Sigmoid colon (tissue), 7 donors: ENCODE measurements around the gene PCDH12. TPM values are rescaled to one million over a fixed set of nuclear protein-coding genes. Genes with fewer than 3 reads are reported as not detected.

Experiments used
- DNase-seq: peaks from one replicate; pipeline ENCODE4 v3.0.0-alpha.2; 2019
- H3K27ac ChIP-seq, 4 donors: fragments of 200-600 bp; sonication (generic); one replicate each; pipeline ENCODE4 v1.5.1; 2016 to 2019; ENCODE audit warnings: mild to moderate bottlenecking in 1 of 4
- H3K27me3 ChIP-seq, 3 donors: fragments of 200-600 bp; sonication (generic); one replicate each; pipeline ENCODE4 v1.5.1; 2019; ENCODE audit warnings: mild to moderate bottlenecking in 1 of 3
- H3K36me3 ChIP-seq, 4 donors: fragments of 200-600 bp; sonication (generic); one replicate each; pipeline ENCODE4 v1.5.1; 2016 to 2019
- H3K4me1 ChIP-seq, 4 donors: fragments of 200-600 bp; sonication (generic); one replicate each; pipeline ENCODE4 v1.5.1; 2017 to 2019
- H3K4me3 ChIP-seq, 4 donors: fragments of 200-600 bp; sonication (generic); one replicate each; pipeline ENCODE4 v1.5.1; 2017 to 2019; ENCODE audit warnings: mild to moderate bottlenecking in 2 of 4, moderate library complexity in 1 of 4
- H3K9me3 ChIP-seq, 4 donors: fragments of 200-600 bp in 3 of 4; sonication (generic) in 3 of 4; one replicate each; pipeline versions ENCODE4 v1.5.1 to v1.6.1; 2013 to 2019
- EP300 ChIP-seq, 4 donors: sonication (generic); formaldehyde crosslinking; IDR thresholded peaks; one replicate each; pipeline ENCODE4 v1.6.1; 2017; ENCODE audit warnings: antibody characterized with exemption in 4 of 4
- POLR2A ChIP-seq, 2 donors: fragments of 450-650 bp; IDR thresholded peaks; one replicate each; pipeline ENCODE4 v1.6.1; 2016; ENCODE audit warnings: antibody characterized with exemption in 2 of 2, mild to moderate bottlenecking in 2 of 2, moderate library complexity in 2 of 2
- POLR2AphosphoS5 ChIP-seq, 4 donors: sonication (generic); formaldehyde crosslinking; IDR thresholded peaks; one replicate each; pipeline ENCODE4 v1.6.1; 2017; ENCODE audit warnings: antibody characterized with exemption in 4 of 4
- whole genome bisulfite sequencing, 2 donors: extraction: QIAGEN DNeasy Blood & Tissue Kit; methylation state at CpG; one replicate each; pipeline ENCODE4 v1.1.7; 2013; 5-methylcytosine and 5-hydroxymethylcytosine counted together
- intact Hi-C: fragments of 100-400 bp; cut with DNase I; formaldehyde crosslinking; loops from one replicate; pipeline ENCODE4 v1.15.1; 2023
- polyA plus RNA-seq, 3 donors: library from polyadenylated mRNA; stranded (reverse); fragments of 200-250 nt; gene quantifications; one replicate each; pipeline ENCODE4 v1.2.3, GENCODE V29; 2013
- total RNA-seq, 4 donors: library from RNA; depleted of rRNA; stranded (reverse); fragments of >200 nt; gene quantifications; one replicate each; pipeline ENCODE4 v1.1.0, GENCODE V29; 2016
- TF ChIP-seq, protein P1 (sequence below), 4 experiments: fragments of 450-650 bp in 3 of 4; fragments of 200-600 bp in 1 of 4; IDR thresholded peaks; one replicate each; pipeline ENCODE4 v1.5.1; 2016 to 2019; ENCODE audit warnings: antibody characterized with exemption in 4 of 4, mild to moderate bottlenecking in 3 of 4, moderate library complexity in 2 of 4
- donor health status: healthy with polysubstance abuse.
- donor health status: Bipolar disorder and iron deficiency.
- donor health status: healthy.

PCDH12 gene
- total and polyA plus RNA-seq, 7 donors = 0.23 to 6.2 (median 0.69) TPM

DNA sequence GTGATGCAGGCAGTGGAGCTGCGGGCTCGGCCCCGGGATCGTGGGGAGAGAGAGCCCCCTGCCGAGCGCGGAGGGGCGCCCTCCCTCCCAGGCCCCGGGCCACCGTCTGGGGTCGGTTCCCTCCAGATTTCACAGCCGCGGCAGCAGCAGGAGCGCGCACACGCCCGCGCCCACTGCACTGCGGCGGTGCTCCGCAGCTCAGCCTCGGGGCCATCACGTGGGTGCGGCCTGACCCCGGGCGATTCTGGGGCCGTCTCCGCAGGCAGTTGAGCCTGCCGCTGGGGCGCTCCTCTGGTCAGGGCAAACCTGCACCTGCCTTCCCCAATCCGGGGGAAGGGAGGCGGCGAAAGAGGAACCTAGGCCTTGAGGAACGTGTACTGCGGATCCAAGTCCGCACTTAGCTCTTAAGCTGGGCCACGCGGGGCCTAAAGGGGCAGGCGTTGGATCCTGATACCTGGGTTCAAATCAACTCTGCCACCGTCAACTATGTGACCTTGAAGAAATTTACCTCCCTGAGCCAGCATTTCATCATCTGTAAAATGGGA is 43.7 kb downstream of the PCDH12 start:
- Histone ChIP-seq H3K4me1 (peaks cover 0 to 15% (median 13%) of the 10 kb centered on the region in 4 donors), H3K27me3 (no peaks in the 10 kb centered on the region), H3K36me3 (no peaks in the 10 kb centered on the region), H3K9me3 (no peaks in the 10 kb centered on the region), H3K4me3 (peak overlapping the region; percentile 5 to 50 (median 42)), H3K27ac (peak overlapping the region in 2 of 4 donors; percentile 11 to 37)
- peak; percentile 71 for DNase-seq
- WGBS, 2 donors = 9% methylated on average over 40 of the region's 40 CpGs
- intact Hi-C loops = no loop called here
- no peak for TF ChIP-seq POLR2AphosphoS5 (IDR thresholded peaks at IDR 0.05)
- TF ChIP-seq, protein P1, sequence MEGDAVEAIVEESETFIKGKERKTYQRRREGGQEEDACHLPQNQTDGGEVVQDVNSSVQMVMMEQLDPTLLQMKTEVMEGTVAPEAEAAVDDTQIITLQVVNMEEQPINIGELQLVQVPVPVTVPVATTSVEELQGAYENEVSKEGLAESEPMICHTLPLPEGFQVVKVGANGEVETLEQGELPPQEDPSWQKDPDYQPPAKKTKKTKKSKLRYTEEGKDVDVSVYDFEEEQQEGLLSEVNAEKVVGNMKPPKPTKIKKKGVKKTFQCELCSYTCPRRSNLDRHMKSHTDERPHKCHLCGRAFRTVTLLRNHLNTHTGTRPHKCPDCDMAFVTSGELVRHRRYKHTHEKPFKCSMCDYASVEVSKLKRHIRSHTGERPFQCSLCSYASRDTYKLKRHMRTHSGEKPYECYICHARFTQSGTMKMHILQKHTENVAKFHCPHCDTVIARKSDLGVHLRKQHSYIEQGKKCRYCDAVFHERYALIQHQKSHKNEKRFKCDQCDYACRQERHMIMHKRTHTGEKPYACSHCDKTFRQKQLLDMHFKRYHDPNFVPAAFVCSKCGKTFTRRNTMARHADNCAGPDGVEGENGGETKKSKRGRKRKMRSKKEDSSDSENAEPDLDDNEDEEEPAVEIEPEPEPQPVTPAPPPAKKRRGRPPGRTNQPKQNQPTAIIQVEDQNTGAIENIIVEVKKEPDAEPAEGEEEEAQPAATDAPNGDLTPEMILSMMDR (IDR thresholded peaks at IDR 0.05) = peak in 2 of 4 experiments; percentile 12 to 22

- Histone ChIP-seq H3K4me3 (peak overlapping the region; percentile 5 to 50 (median 42)), H3K27me3 (no peaks in the 10 kb centered on the region), H3K27ac (peak overlapping the region in 2 of 4 donors; percentile 11 to 37), H3K4me1 (peaks cover 0 to 15% (median 13%) of the 10 kb centered on the region in 4 donors), H3K36me3 (no peaks in the 10 kb centered on the region), H3K9me3 (no peaks in the 10 kb centered on the region)
- DNase-seq = no peak
- intact Hi-C loops = no loop called here
- 22 to 23% methylated on average over 16 of the region's 16 CpGs for WGBS, 2 donors
- TF ChIP-seq POLR2AphosphoS5 (IDR thresholded peaks at IDR 0.05) (no peak), EP300 (IDR thresholded peaks at IDR 0.05) (no peak), POLR2A (IDR thresholded peaks at IDR 0.05) (no peak)
- TF ChIP-seq, protein P1 (IDR thresholded peaks at IDR 0.05) = no peak
These were observed 44.3 kb downstream of the PCDH12 start for GRCh38 chr5:141913560-141914198.

- Histone ChIP-seq H3K27me3 (no peaks in the 10 kb centered on the region), H3K27ac (no peak overlapping the region), H3K4me3 (no peak overlapping the region), H3K9me3 (no peaks in the 10 kb centered on the region), H3K4me1 (peaks cover 0 to 15% (median 13%) of the 10 kb centered on the region in 4 donors), H3K36me3 (no peaks in the 10 kb centered on the region)
- TF ChIP-seq EP300 (IDR thresholded peaks at IDR 0.05) (no peak), POLR2AphosphoS5 (IDR thresholded peaks at IDR 0.05) (no peak), POLR2A (IDR thresholded peaks at IDR 0.05) (no peak)
- TF ChIP-seq, protein P1 (IDR thresholded peaks at IDR 0.05) = no peak
- 70 to 72% methylated on average over 2 of the region's 2 CpGs for WGBS, 2 donors
- DNase-seq = no peak
- intact Hi-C loops = no loop called here
These were observed 47.7 kb downstream of the PCDH12 start for GRCh38 chr5:141910271-141910673.

- TF ChIP-seq, protein P1 (IDR thresholded peaks at IDR 0.05) = no peak
- TF ChIP-seq POLR2AphosphoS5 (IDR thresholded peaks at IDR 0.05) (no peak), EP300 (IDR thresholded peaks at IDR 0.05) (no peak), POLR2A (IDR thresholded peaks at IDR 0.05) (no peak)
- Histone ChIP-seq H3K4me1 (peaks cover 0 to 11% (median 10%) of the 10 kb centered on the region in 4 donors), H3K9me3 (no peaks in the 10 kb centered on the region), H3K36me3 (no peaks in the 10 kb centered on the region), H3K27ac (no peak overlapping the region), H3K4me3 (no peak overlapping the region), H3K27me3 (no peaks in the 10 kb centered on the region)
- intact Hi-C loops = no loop called here
- no peak for DNase-seq
- 82 to 97% methylated on average over 4 of the region's 4 CpGs for WGBS, 2 donors
These were observed 48.8 kb downstream of the PCDH12 start for GRCh38 chr5:141909212-141909611.
